ENCODE data around the gene RAB9B.

DNA sequence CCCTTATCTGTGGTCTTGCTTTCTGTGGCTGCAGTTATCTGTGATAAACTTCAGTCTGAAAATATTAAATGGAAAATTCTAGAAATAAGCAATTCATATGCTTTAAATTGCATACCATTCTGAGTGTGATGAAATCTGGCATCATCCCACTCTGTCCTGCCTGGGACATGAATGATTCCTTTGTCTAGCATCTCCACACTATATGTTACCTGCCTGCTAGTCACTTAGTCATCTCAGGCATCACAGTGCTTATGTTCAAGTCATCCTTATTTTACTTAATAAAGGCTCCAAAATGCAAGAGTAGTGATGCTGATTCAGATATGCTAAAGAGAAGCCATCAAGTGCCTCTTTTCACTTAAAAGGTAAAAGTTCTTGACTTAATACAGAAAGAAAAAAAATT is 14.3 kb upstream of the RAB9B start:
- TF ChIP-seq, protein P1, sequence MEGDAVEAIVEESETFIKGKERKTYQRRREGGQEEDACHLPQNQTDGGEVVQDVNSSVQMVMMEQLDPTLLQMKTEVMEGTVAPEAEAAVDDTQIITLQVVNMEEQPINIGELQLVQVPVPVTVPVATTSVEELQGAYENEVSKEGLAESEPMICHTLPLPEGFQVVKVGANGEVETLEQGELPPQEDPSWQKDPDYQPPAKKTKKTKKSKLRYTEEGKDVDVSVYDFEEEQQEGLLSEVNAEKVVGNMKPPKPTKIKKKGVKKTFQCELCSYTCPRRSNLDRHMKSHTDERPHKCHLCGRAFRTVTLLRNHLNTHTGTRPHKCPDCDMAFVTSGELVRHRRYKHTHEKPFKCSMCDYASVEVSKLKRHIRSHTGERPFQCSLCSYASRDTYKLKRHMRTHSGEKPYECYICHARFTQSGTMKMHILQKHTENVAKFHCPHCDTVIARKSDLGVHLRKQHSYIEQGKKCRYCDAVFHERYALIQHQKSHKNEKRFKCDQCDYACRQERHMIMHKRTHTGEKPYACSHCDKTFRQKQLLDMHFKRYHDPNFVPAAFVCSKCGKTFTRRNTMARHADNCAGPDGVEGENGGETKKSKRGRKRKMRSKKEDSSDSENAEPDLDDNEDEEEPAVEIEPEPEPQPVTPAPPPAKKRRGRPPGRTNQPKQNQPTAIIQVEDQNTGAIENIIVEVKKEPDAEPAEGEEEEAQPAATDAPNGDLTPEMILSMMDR (IDR thresholded peaks at IDR 0.05; ENCODE audit: low read depth, low read length), result no peak
- no peak for TF ChIP-seq POLR2A (IDR thresholded peaks at IDR 0.05; ENCODE audit: extremely low read depth, insufficient read length)
- TF ChIP-seq, protein P2, sequence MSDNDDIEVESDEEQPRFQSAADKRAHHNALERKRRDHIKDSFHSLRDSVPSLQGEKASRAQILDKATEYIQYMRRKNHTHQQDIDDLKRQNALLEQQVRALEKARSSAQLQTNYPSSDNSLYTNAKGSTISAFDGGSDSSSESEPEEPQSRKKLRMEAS (IDR thresholded peaks at IDR 0.05; ENCODE audit: low read depth, low read length), result no peak

Data from NB4 (cell line).